GM13977 (cell line): Measurements from ENCODE around the gene MEP1B.

Experiments
- DNase-seq: peaks from one replicate; pipeline ENCODE4 v3.0.0; 2012; ENCODE audit warnings: low spot score
- in situ Hi-C: fragments of 300-500 bp; cut with MboI; formaldehyde crosslinking; loops from one replicate; pipeline ENCODE4 v1.12.0; 2022; ENCODE audit warnings: low sequenced_read_pairs, low pct_unique_long_range_greater_than_20kb, mixed read lengths, inconsistent platforms; ENCODE audit not compliant: unreplicated experiment
- TF ChIP-seq, protein P1 (sequence below): IDR thresholded peaks from 2 replicates; pipeline ENCODE4 v1.5.1; 2012; ENCODE audit warnings: mild to moderate bottlenecking, control low read depth; ENCODE audit not compliant: insufficient read depth; ENCODE audit errors: extremely low read depth, missing control alignments

Gene MEP1B

DNA sequence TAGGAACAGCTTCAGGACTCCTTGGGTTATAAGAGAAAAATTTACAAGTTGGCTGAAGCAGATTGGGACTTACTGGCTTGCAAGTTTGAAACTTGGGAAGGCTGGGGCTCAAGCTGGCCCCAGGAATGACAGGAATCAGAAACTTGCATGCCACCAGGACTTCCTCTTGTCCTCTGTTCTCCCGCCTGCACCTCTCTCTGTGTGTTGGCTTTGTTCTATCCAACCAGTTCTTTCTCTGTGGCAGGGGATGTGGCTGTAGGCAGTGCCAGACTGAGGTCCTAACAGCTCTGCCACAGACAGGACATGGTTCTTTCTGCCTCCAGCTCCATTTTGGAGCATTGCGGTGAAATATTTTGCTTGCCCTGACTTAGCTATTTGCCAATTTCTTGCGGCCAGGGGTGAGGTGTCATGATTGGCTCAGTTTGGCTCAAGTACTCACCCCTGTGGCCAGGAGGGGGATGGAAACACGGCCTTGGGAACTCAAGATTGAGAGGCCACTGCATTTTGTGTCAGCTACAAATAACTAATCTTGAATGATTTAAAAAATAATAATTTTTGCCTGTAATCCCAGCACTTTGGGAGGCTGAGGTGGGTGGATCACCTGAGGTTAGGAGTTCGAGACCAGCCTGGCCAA, 48.9 kb downstream of the MEP1B start:
- TF ChIP-seq, protein P1, sequence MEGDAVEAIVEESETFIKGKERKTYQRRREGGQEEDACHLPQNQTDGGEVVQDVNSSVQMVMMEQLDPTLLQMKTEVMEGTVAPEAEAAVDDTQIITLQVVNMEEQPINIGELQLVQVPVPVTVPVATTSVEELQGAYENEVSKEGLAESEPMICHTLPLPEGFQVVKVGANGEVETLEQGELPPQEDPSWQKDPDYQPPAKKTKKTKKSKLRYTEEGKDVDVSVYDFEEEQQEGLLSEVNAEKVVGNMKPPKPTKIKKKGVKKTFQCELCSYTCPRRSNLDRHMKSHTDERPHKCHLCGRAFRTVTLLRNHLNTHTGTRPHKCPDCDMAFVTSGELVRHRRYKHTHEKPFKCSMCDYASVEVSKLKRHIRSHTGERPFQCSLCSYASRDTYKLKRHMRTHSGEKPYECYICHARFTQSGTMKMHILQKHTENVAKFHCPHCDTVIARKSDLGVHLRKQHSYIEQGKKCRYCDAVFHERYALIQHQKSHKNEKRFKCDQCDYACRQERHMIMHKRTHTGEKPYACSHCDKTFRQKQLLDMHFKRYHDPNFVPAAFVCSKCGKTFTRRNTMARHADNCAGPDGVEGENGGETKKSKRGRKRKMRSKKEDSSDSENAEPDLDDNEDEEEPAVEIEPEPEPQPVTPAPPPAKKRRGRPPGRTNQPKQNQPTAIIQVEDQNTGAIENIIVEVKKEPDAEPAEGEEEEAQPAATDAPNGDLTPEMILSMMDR, result no peak
- no peak for DNase-seq
- in situ Hi-C loops, result no loop called here

DNA sequence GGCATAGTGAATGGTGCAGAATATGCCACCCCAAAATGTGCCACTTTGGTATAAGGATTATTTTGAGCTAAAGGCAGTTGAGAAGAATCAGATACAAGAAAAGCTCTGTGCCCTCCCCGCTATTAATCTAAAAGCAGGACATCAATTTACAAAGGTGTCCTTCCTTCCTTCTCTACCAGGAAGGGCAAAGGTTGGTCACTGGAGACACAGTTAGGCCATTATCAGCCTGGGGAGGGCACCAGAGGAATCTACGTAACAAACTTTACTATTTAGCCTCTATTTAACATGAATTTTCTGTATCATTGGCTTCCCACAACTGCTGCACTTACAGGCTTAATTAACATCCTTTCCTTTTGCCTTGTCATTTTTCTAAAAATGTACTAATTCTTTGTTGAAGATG, 52.6 kb downstream of the MEP1B start:
- in situ Hi-C loops, result no loop called here
- TF ChIP-seq, protein P1, result no peak

DNA sequence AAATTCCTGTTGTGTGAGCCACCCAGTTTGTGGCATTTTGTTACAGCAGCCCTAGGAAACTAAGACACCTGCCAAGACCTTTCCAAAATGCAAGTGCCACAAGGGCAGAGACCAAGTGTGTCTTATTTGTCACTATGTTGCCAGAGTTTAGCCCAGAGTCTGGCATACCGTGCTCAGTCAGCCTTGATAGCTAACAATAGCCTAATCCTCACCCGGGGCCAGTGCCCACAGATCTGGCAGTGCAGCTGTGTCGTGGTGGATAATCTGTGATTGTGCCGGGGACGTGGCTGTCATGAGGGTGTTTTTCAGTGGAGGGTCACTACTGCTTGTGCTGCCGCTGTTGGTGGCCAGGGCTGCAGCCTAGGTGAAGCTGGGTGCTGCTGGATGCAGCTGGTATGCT, 53.5 kb downstream of the MEP1B start:
- in situ Hi-C loops, result no loop called here
- no peak for DNase-seq
- TF ChIP-seq, protein P1, result no peak

More for the DNA sequence above, 52.6 kb downstream of the MEP1B start:
- DNase-seq, result no peak

DNA sequence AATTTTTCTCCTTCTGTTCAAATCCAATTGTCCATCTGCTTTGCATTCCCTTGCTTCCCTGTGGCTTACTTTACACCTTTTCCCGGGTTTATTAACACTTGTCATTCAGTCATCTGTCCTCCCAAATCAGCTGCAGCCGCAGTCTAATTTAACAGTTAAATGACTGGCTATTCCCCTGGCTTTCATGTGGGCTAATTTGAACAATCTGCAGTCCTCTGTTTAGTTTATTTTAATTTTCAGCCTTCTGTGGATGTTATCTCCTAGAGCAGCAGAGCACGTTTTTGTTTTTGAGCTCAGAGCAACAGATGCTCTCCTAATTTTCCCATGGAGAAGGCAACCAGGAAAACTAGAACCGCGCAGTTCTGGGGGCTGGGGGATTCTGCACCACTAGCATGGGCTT, 55.0 kb downstream of the MEP1B start:
- no peak for DNase-seq
- TF ChIP-seq, protein P1, result no peak
- in situ Hi-C loops, result no loop called here

DNA sequence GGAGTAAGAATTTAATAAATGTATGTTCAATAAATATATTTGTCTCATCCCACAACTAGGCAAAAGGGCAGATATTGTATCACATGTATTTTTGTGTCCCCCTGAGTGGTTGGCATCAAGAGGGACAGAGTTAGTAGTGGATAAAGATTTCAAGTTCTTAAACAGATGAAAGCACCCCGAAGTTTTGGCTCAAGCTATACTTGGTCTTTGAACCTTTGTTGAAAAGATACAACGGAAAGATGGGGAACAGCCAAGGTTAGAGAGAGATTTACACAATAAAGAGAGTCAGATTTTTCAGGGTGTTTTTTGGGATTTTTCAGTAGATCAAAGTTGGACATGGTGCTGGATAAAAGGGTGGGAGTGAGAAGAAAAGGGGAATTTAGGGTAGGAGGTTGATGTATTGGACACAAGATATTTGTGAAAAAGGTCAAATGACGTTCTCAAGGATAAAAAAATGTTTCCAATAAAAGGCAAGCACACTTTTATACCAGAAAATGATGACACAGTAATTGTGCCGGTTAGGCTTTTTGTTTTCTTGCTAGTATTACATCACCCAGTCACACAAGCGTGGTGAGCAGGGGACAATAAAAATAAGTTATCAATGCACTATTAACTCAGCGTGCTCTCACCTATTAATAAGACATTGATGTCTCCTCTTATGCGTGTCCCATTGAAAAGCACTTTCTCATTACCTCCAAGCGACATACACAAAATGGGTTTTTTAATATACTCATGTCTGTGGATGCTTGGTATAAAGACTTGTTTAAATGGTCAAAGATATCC, 59.5 kb downstream of the MEP1B start:
- DNase-seq, result no peak
- in situ Hi-C loops, result no loop called here
- TF ChIP-seq, protein P1, result no peak

DNA sequence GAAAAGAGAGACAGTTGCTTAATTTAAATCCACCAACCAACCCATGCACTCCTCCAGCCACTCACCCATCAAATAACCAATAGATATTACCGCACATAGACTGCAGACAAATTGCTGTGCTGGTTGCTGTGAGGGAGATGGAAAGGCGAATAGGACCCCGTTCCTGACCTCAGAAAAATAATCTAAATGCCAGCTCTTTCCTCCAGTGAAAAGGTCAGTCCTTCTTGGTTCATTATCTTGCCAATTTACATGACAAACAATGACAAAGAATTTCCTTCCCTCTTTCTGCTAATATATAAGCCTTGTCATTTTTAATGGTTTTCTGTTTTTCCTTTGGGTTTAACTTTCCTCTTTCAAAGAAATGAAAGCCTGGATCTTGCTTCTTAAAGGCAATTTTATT, 61.6 kb downstream of the MEP1B start:
- no peak for DNase-seq
- in situ Hi-C loops, result no loop called here
- TF ChIP-seq, protein P1, result no peak
